A549 treated with AZD2906 at 1 μM for 4 hours (cell line): ENCODE measurements around the gene ANKRD66. TPM values are rescaled to one million over a fixed set of nuclear protein-coding genes. Genes with fewer than 3 reads are reported as not detected.

Experiments used
- total RNA-seq: library from RNA; stranded (reverse); fragments of 200-300 nt; extraction: Qiagen RNA extraction; gene quantifications from 5 replicates; pipeline ENCODE4 v1.2.3, GENCODE V29; 2022

The ANKRD66 gene
- not detected in 5 replicates for total RNA-seq

DNA sequence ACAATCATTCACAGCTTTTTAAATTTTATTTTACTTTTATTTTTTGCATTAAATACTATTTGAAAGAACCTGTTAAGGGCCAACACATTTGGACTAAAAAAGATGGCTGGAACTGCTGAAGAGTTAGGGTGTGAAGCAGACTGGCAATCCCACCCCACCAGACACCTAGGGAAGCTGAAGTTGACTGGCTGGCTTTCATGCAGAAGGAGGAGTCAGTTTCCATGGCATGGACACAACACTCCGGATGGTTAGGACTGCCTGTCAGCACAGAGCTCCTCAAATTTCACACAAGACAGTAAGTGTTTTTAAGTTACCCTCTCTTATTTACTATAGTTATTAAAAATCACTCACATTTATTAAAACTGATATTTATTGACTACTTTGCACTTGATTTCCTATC is at the start of gene ANKRD66:
Gene ANKRD66, plus strand, starts transcription at position 238 of the 400 bp plus-strand sequence. CDS start 5,016 bp downstream, outside the sequence.

DNA sequence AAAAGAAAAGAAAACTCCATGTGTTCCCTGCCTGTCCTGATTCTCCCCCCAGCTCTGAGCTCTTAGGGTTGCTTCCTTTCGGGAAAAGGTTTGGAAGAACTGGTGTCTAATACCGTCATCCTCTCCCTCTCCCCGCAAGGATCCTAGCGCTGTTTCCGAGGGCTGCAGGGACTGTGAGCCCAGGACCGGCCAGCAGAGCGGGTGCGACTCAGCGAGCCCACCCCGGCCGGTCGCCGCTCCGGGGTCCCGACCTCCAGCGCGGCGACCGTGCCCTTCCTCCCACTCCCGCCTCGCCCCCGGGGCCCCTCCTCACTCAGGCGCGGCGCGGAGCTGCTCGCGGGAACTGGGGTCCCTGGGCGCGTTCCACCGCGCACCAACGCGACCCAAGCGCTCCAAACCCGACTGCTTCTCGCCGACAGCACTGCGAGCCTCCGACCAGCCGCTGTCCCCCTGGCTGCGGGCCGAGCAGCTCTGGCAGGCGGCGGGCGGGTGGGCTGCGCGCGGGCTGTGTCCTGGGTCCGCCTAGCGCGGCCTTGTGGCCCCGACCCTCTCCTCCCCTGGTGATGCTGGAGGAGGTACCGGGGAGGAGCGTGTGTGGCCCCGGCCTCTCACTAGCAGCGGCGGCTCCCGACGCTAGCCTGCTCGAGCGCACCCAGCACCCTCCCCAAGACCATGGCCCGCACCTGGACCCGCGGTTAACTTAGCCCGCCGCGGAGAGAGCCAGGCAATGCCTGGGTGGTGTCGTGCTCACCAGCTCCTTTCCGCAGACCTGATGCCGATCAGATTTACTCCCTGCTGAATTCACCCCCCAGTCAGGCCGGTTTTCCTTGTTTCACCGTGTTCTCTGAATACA is 11.6 kb upstream of the ANKRD66 start, which contains the start of gene PLA2G7:
Gene PLA2G7, minus strand, starts transcription at position 509 of the 853 bp plus-strand sequence. CDS start 12,484 bp downstream, outside the sequence.

DNA sequence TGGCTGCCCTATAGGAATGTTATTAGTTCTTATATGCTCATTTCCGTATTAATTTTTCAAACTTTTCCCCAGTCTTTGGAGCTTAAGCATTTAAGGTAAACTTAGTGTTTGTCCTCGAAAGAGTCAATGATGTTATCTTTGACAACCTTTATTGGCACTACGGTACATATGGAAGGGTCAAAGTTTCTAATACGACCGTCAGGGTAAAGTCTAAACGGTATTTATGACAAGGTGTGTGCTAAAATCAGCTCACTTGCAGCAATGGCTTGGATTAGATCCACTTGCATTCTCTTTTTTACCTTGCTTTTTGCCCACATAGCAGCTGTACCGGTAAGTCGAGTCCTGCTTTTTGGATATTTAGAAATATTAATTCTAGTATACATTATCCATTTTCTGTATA is 46.4 kb downstream of the ANKRD66 start, which contains the start of gene MEP1A:
Gene MEP1A, plus strand, starts transcription at position 252 of the 400 bp plus-strand sequence. Its CDS starts 10 bp downstream, at position 262.

Other genes with a start within 250 kb of the ANKRD66 start
- gene CYP39A1, start 94.1 kb upstream of the ANKRD66 start, total RNA-seq: 0.03 to 0.07 TPM in 2 of 5 replicates, not detected in the others
- 0.12 to 0.59 TPM (median 0.40 TPM) in 5 replicates for gene SLC25A27, start 94.0 kb upstream of the ANKRD66 start, total RNA-seq
- 0.01 TPM in 1 of 5 replicates, not detected in the others for gene TDRD6, start 59.0 kb upstream of the ANKRD66 start, total RNA-seq
- gene PLA2G7, start 11.6 kb upstream of the ANKRD66 start, total RNA-seq: 0.03 to 0.07 TPM in 2 of 5 replicates, not detected in the others
- not detected in 5 replicates for gene MEP1A, start 46.5 kb downstream of the ANKRD66 start, total RNA-seq
- gene ADGRF5, start 175.0 kb downstream of the ANKRD66 start, total RNA-seq: 0.01 to 0.10 TPM in 2 of 5 replicates, not detected in the others